SU-DHL-6 (cell line): ENCODE measurements around the gene VMO1.

Experiments used
- EZH2phosphoT487 ChIP-seq: fragments of 200-600 bp; sonication (generic), shearing (Covaris generic); conservative IDR thresholded peaks from 2 replicates; pipeline ENCODE4 v1.6.1; 2018; ENCODE audit warnings: mild to moderate bottlenecking, antibody characterized with exemption, low read length, moderate library complexity, mixed read lengths
- TF ChIP-seq, protein P1 (sequence below): fragments of 200-600 bp; sonication (generic); IDR thresholded peaks from one replicate; pipeline ENCODE4 v1.5.1; 2017; ENCODE audit warnings: antibody characterized with exemption, mild to moderate bottlenecking, low read length, moderate library complexity; ENCODE audit not compliant: insufficient read depth, poor library complexity, severe bottlenecking

DNA sequence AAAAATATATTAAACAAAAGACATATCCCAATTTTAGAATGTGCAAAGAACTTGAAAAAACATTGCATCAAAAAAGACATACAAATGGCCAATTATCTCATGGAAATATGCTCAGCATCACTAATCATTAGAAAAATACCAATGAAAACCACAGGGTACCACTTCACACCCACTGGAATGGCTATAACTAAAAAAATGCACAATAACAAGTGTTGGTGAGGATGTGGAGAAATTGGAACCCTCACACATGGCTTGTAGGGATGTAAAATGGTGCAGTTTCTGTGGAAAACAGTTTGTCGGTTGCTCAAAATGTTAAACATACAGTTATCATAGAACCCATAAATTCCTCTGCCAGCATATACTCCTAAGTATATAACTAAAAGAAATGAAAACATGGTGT lies 9.0 kb upstream of the VMO1 start:
- TF ChIP-seq EZH2phosphoT487 = no peak
- TF ChIP-seq, protein P1, sequence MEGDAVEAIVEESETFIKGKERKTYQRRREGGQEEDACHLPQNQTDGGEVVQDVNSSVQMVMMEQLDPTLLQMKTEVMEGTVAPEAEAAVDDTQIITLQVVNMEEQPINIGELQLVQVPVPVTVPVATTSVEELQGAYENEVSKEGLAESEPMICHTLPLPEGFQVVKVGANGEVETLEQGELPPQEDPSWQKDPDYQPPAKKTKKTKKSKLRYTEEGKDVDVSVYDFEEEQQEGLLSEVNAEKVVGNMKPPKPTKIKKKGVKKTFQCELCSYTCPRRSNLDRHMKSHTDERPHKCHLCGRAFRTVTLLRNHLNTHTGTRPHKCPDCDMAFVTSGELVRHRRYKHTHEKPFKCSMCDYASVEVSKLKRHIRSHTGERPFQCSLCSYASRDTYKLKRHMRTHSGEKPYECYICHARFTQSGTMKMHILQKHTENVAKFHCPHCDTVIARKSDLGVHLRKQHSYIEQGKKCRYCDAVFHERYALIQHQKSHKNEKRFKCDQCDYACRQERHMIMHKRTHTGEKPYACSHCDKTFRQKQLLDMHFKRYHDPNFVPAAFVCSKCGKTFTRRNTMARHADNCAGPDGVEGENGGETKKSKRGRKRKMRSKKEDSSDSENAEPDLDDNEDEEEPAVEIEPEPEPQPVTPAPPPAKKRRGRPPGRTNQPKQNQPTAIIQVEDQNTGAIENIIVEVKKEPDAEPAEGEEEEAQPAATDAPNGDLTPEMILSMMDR = no peak
